Choroid plexus epithelial cell (primary cell): ENCODE measurements around the gene SPDL1.
A peak's percentile ranks its signal among the peaks of the same experiment; 100 is the strongest.

Source experiments
- DNase-seq: peaks from one replicate; pipeline ENCODE4 v3.0.0-alpha.2; 2010; ENCODE audit warnings: low read depth
- H3K4me3 ChIP-seq: 2 replicates; pipeline ENCODE4 v1.5.1; 2011; ENCODE audit warnings: low read depth, mild to moderate bottlenecking, control low read depth, low read length, moderate library complexity
- TF ChIP-seq, protein P1 (sequence below): conservative IDR thresholded peaks from 2 replicates; pipeline ENCODE4 v1.5.1; 2011; ENCODE audit warnings: low read depth, mild to moderate bottlenecking, control low read depth, inconsistent platforms, low read length, moderate library complexity

Gene SPDL1

DNA sequence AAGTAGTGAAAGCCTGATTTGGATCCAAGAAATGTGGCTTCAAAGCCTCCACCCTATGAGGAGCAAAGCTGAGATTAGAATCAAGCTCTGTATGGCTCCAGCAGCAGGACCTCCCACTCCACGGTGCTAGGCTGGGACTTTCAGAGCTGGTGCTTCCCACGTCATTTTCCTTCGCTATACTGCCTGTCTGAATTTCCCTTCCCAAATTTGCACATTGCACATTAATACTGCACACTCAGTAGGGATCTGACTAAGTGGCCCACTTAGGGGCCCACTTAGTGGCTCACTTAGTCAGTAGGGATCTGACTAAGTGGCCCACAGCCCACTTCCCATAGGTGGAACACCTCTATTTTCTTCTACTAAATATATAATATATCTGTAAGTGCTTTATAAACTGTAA lies 14.1 kb upstream of the SPDL1 start:
- DNase-seq, result no peak

DNA sequence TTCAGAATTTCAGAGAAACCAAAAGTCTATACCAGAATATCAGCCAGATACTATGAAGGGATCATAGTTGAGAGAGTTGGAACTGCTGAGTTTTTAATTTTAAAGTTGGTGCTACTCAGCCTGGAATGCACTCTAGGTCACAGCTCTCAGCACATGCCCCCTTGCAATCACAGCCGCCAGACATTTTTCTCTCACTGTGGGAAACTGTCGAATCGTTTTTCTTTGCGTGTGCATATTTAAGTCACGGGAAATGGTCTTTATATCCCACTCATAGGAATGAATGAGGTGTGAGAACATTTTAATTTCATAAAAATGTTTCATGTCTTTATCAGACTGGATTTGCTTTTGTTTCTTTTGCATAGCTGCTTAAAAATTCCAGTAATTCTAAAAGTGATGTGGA lies 12.2 kb upstream of the SPDL1 start:
- peak; percentile 37 for DNase-seq
- TF ChIP-seq, protein P1, sequence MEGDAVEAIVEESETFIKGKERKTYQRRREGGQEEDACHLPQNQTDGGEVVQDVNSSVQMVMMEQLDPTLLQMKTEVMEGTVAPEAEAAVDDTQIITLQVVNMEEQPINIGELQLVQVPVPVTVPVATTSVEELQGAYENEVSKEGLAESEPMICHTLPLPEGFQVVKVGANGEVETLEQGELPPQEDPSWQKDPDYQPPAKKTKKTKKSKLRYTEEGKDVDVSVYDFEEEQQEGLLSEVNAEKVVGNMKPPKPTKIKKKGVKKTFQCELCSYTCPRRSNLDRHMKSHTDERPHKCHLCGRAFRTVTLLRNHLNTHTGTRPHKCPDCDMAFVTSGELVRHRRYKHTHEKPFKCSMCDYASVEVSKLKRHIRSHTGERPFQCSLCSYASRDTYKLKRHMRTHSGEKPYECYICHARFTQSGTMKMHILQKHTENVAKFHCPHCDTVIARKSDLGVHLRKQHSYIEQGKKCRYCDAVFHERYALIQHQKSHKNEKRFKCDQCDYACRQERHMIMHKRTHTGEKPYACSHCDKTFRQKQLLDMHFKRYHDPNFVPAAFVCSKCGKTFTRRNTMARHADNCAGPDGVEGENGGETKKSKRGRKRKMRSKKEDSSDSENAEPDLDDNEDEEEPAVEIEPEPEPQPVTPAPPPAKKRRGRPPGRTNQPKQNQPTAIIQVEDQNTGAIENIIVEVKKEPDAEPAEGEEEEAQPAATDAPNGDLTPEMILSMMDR, result no peak
- H3K4me3 ChIP-seq, result no peak overlapping the region

More for the DNA sequence above, 14.1 kb upstream of the SPDL1 start:
- TF ChIP-seq, protein P1, result no peak
- H3K4me3 ChIP-seq, result no peak overlapping the region

DNA sequence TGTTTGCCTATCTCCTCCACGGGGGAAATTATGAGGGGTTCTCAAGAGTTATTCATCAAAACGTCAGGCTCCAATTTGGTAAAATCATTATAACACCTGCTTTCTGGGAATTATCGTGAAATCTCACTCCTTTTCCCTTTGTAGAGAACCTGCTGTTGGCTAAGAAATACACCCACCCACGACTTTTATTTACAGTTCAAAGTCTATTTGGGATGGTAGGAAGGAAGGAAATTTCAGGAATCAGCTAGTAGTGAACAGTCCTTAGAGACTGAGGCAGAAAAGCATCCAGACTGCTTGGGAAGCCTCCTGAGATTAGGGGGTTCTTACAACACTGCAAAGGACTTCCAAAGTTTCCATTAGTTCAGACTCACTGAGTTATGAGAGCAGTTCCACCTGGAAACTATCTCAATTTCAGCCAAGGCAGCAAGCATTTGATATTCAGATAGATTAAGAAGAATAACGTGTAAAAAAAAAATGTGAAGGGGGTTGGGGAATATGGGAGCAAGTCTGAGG lies 9.4 kb upstream of the SPDL1 start:
- no peak overlapping the region for H3K4me3 ChIP-seq
- TF ChIP-seq, protein P1, result no peak
- no peak for DNase-seq

GRCh38 chr5:169576181-169576598 lies 7.4 kb upstream of the SPDL1 start:
- peak; percentile 71 for DNase-seq
- TF ChIP-seq, protein P1, result no peak
- no peak overlapping the region for H3K4me3 ChIP-seq

DNA sequence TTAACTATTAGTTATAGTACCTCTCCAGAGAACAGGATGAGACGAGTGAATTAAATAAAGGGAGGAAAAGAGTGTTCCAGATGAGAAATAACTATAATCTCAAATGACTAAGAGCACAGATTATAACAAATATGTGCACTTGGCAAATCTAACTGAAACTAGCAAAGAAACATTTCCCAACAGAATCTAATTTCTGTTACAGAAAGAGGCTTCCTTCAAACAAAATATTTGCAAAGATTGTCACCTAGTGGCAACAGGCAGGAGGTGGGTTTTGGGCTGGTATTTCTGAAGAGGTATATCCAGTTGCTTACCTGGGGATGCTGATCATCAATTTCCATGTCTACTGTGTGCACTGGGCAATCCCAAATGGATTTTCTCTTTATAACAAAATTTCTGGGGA lies 5.6 kb upstream of the SPDL1 start:
- TF ChIP-seq, protein P1, result peak; percentile 54
- peak; percentile 34 for DNase-seq
- H3K4me3 ChIP-seq, result no peak overlapping the region

- TF ChIP-seq, protein P1, result no peak
- DNase-seq, result no peak
- H3K4me3 ChIP-seq, result no peak overlapping the region
Measured at GRCh38 chr5:169580964-169581363, 2.6 kb upstream of the SPDL1 start.

DNA sequence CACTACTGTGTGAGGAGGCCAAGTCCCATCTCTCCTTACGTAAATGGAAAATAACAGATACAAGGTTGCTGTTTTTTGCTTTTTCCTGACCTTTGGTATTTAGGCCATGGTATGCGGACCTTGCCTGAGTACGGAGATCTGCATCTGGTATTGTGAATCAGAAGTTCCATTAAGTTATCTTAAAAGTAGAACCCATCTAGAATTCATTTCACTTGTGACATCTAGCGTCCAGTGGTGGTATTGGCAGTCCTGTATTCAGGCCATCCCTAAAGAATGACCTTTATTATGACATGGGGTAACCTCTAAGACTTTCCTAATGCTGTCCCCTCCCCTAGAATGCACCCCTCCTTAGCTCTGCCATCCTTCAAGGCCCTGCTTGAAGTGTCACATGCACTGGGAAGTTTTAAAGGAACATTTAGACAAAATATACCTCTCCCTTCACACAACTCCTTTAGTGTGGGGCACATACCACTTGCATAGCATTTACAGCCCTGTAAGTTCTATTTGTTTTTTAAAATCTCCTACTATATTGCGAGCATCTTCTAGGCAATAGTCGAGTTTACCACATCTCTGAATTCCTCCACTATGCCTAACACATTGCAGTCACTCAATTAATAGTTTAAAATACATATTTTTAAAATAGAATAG lies 1.9 kb upstream of the SPDL1 start:
- H3K4me3 ChIP-seq, result no peak overlapping the region
- TF ChIP-seq, protein P1, result peak; percentile 83
- DNase-seq, result peak; percentile 76
